Smooth muscle cell of bladder (primary cell): Measurements from ENCODE around the gene BLTP3B. TPM values are rescaled to one million over a fixed set of nuclear protein-coding genes. Genes with fewer than 3 reads are reported as not detected.

ENCODE experiments used
- total RNA-seq: library from RNA; depleted of rRNA; stranded (reverse); fragments of >200 nt; gene quantifications from 2 replicates; pipeline ENCODE4 v1.2.3, GENCODE V29; 2014

The BLTP3B gene, protein sequence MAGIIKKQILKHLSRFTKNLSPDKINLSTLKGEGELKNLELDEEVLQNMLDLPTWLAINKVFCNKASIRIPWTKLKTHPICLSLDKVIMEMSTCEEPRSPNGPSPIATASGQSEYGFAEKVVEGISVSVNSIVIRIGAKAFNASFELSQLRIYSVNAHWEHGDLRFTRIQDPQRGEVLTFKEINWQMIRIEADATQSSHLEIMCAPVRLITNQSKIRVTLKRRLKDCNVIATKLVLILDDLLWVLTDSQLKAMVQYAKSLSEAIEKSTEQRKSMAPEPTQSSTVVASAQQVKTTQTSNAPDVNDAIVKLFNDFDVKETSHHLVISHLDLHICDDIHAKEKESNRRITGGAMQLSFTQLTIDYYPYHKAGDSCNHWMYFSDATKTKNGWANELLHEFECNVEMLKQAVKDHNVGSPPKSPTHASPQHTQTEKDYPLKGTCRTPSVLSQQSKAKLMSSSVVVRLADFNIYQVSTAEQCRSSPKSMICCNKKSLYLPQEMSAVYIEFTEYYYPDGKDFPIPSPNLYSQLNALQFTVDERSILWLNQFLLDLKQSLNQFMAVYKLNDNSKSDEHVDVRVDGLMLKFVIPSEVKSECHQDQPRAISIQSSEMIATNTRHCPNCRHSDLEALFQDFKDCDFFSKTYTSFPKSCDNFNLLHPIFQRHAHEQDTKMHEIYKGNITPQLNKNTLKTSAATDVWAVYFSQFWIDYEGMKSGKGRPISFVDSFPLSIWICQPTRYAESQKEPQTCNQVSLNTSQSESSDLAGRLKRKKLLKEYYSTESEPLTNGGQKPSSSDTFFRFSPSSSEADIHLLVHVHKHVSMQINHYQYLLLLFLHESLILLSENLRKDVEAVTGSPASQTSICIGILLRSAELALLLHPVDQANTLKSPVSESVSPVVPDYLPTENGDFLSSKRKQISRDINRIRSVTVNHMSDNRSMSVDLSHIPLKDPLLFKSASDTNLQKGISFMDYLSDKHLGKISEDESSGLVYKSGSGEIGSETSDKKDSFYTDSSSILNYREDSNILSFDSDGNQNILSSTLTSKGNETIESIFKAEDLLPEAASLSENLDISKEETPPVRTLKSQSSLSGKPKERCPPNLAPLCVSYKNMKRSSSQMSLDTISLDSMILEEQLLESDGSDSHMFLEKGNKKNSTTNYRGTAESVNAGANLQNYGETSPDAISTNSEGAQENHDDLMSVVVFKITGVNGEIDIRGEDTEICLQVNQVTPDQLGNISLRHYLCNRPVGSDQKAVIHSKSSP (N-terminal part only)
- 36.0 and 38.4 TPM in 2 replicates for total RNA-seq

GRCh38 chr12:100142851-100143559, at the start of gene BLTP3B:
Gene BLTP3B (minus strand): TSS chr12:100142874. CDS start chr12:100142635, 239 bp downstream.

Other genes starting within 250 kb of the BLTP3B start
- gene ANKS1B, start 157.9 kb downstream of the BLTP3B start, total RNA-seq = 0.37 and 0.43 TPM in 2 replicates
- 14.2 and 15.4 TPM in 2 replicates for gene ACTR6, start 57.9 kb upstream of the BLTP3B start, total RNA-seq
- 0.55 and 0.71 TPM in 2 replicates for gene DEPDC4, start 124.2 kb upstream of the BLTP3B start, total RNA-seq
- gene SCYL2, start 124.3 kb upstream of the BLTP3B start, total RNA-seq = 28.4 and 29.4 TPM in 2 replicates
- gene SLC17A8, start 214.2 kb upstream of the BLTP3B start, total RNA-seq = not detected in 2 replicates